HPDE6-E6E7 (cell line): ENCODE measurements around the gene SPRY2.
"Not testable (repeated sequence)": the region's sequence is repeated elsewhere in the genome, so short reads cannot be mapped to it uniquely, and the experiment has no call there.

Source experiments
- DNase-seq: peaks from one replicate; pipeline ENCODE4 v3.0.0; 2011; ENCODE audit warnings: missing footprints; ENCODE audit errors: extremely low spot score

SPRY2 gene

GRCh38 chr13:80341101-80341755 lies at the start of gene SPRY2:
Gene SPRY2 (minus strand): TSS chr13:80341126. CDS start chr13:80337705, 3,421 bp downstream.
- no peak for DNase-seq

- DNase-seq, result no peak
These were observed 49.4 kb upstream of the SPRY2 start for GRCh38 chr13:80390338-80390737.

- no peak for DNase-seq
These were observed 48.4 kb upstream of the SPRY2 start for GRCh38 chr13:80389073-80390038.

- DNase-seq, result no peak
These were observed 47.6 kb upstream of the SPRY2 start for GRCh38 chr13:80388506-80388905.

GRCh38 chr13:80386592-80386991 lies 45.7 kb upstream of the SPRY2 start:
- DNase-seq, result no peak

GRCh38 chr13:80386002-80386401 lies 45.1 kb upstream of the SPRY2 start:
- DNase-seq, result no peak

GRCh38 chr13:80382576-80382975 lies 41.6 kb upstream of the SPRY2 start:
- DNase-seq, result no peak

GRCh38 chr13:80379245-80379644 lies 38.3 kb upstream of the SPRY2 start:
- DNase-seq, result no peak

- no peak for DNase-seq
These were observed 35.6 kb upstream of the SPRY2 start for GRCh38 chr13:80376554-80376953.

GRCh38 chr13:80374901-80375300 lies 34.0 kb upstream of the SPRY2 start:
- DNase-seq, result no peak

GRCh38 chr13:80374444-80374843 lies 33.5 kb upstream of the SPRY2 start:
- DNase-seq, result no peak

GRCh38 chr13:80371840-80372509 lies 31.0 kb upstream of the SPRY2 start:
- no peak for DNase-seq

- no peak for DNase-seq
These were observed 26.5 kb upstream of the SPRY2 start for GRCh38 chr13:80367473-80367872.

- DNase-seq, result no peak
These were observed 23.1 kb upstream of the SPRY2 start for GRCh38 chr13:80363890-80364503.

GRCh38 chr13:80362481-80362880 lies 21.6 kb upstream of the SPRY2 start:
- no peak for DNase-seq

GRCh38 chr13:80361883-80362327 lies 21.0 kb upstream of the SPRY2 start:
- DNase-seq, result no peak

GRCh38 chr13:80361298-80361697 lies 20.4 kb upstream of the SPRY2 start:
- no peak for DNase-seq

GRCh38 chr13:80360453-80360800 lies 19.5 kb upstream of the SPRY2 start:
- DNase-seq, result no peak

- DNase-seq, result no peak
These were observed 19.0 kb upstream of the SPRY2 start for GRCh38 chr13:80359778-80360452.

- DNase-seq, result no peak
These were observed 18.5 kb upstream of the SPRY2 start for GRCh38 chr13:80359414-80359777.

GRCh38 chr13:80355496-80356094 lies 14.7 kb upstream of the SPRY2 start:
- DNase-seq, result not testable (repeated sequence)
